Effector memory CD8-positive, alpha-beta T cell (primary cell): ENCODE data around the gene USP16.
"Not testable (repeated sequence)": the region's sequence is repeated elsewhere in the genome, so short reads cannot be mapped to it uniquely, and the experiment has no call there.

Experiments used
- ATAC-seq: fragments of 150-1000 bp; cut with Tn5 transposase; replicated peaks from 2 replicates; pipeline ENCODE4 v1.10.0; 2021; ENCODE audit warnings: mild to moderate bottlenecking, moderate library complexity
- DNase-seq, 3 experiments: peaks; one replicate each; pipeline ENCODE4 v3.0.0; 2021
- H3K27ac Mint-ChIP-seq, 2 donors: one replicate each; pipeline ENCODE4 v1.8.0; 2022; ENCODE audit warnings: mild to moderate bottlenecking in 2 of 2, mixed read lengths in 2 of 2, moderate library complexity in 2 of 2
- H3K27me3 Mint-ChIP-seq, 2 donors: one replicate each; pipeline ENCODE4 v1.8.0; 2022; ENCODE audit warnings: mixed read lengths in 2 of 2
- H3K36me3 Mint-ChIP-seq: one replicate; pipeline ENCODE4 v1.8.0; 2022; ENCODE audit warnings: mild to moderate bottlenecking, moderate library complexity, mixed read lengths; ENCODE audit not compliant: insufficient read depth
- H3K4me1 Mint-ChIP-seq, 2 donors: one replicate each; pipeline ENCODE4 v1.8.0; 2022; ENCODE audit warnings: low read depth in 2 of 2, mixed read lengths in 2 of 2
- H3K4me3 Mint-ChIP-seq, 2 donors: one replicate each; pipeline ENCODE4 v1.8.0; 2022; ENCODE audit warnings: mild to moderate bottlenecking in 2 of 2, mixed read lengths in 2 of 2, moderate library complexity in 2 of 2
- H3K9me3 Mint-ChIP-seq, 2 donors: one replicate each; pipeline ENCODE4 v1.8.0; 2022; ENCODE audit warnings: mixed read lengths in 2 of 2

The USP16 gene

GRCh38 chr21:29053656-29054055 lies 29.2 kb downstream of the USP16 start:
- peak overlapping the region in 1 of 2 donors; percentile 31 for H3K27ac Mint-ChIP-seq
- DNase-seq (no peak), ATAC-seq (no peak)

GRCh38 chr21:29055080-29055479 lies 30.6 kb downstream of the USP16 start:
- DNase-seq (no peak), ATAC-seq (no peak)
- no peak overlapping the region for H3K4me3 Mint-ChIP-seq
- H3K4me1 Mint-ChIP-seq: no peaks in the 10 kb centered on the region
- peaks cover 25% of the 10 kb centered on the region for H3K36me3 Mint-ChIP-seq
- H3K9me3 Mint-ChIP-seq: no peaks in the 10 kb centered on the region
- H3K27ac Mint-ChIP-seq: peak overlapping the region in 1 of 2 donors; percentile 38
- H3K27me3 Mint-ChIP-seq: no peaks in the 10 kb centered on the region

More at GRCh38 chr21:29053656-29054055, 29.2 kb downstream of the USP16 start:
- Mint-ChIP-seq H3K4me3 (no peak overlapping the region), H3K36me3 (peaks cover 22% of the 10 kb centered on the region), H3K9me3 (no peaks in the 10 kb centered on the region), H3K27me3 (no peaks in the 10 kb centered on the region), H3K4me1 (no peaks in the 10 kb centered on the region)

GRCh38 chr21:29056005-29056404 lies 31.5 kb downstream of the USP16 start:
- Mint-ChIP-seq H3K27ac (no peak overlapping the region), H3K9me3 (no peaks in the 10 kb centered on the region), H3K27me3 (no peaks in the 10 kb centered on the region), H3K36me3 (peaks cover 34% of the 10 kb centered on the region), H3K4me3 (no peak overlapping the region), H3K4me1 (no peaks in the 10 kb centered on the region)
- ATAC-seq (no peak), DNase-seq (no peak)

- H3K9me3 Mint-ChIP-seq: no peaks in the 10 kb centered on the region
- ATAC-seq (no peak), DNase-seq (no peak)
- no peak overlapping the region for H3K4me3 Mint-ChIP-seq
- peaks cover 40% of the 10 kb centered on the region for H3K36me3 Mint-ChIP-seq
- no peaks in the 10 kb centered on the region for H3K27me3 Mint-ChIP-seq
- H3K4me1 Mint-ChIP-seq: no peaks in the 10 kb centered on the region
- H3K27ac Mint-ChIP-seq: no peak overlapping the region
Observed at GRCh38 chr21:29056538-29057050, 32.1 kb downstream of the USP16 start.

- H3K9me3 Mint-ChIP-seq: no peaks in the 10 kb centered on the region
- no peaks in the 10 kb centered on the region for H3K4me1 Mint-ChIP-seq
- H3K4me3 Mint-ChIP-seq: no peak overlapping the region
- no peak for ATAC-seq
- H3K27ac Mint-ChIP-seq: no peak overlapping the region
- peaks cover 98% of the 10 kb centered on the region for H3K36me3 Mint-ChIP-seq
- DNase-seq: no peak
- H3K27me3 Mint-ChIP-seq: no peaks in the 10 kb centered on the region
Observed at GRCh38 chr21:29064850-29065481, 40.5 kb downstream of the USP16 start.

- H3K4me1 Mint-ChIP-seq: peaks cover 28 to 31% of the 10 kb centered on the region in 2 donors
Observed at GRCh38 chr21:29072873-29073221, 48.4 kb downstream of the USP16 start.

GRCh38 chr21:29073222-29074006 lies 48.9 kb downstream of the USP16 start, which contains the start of gene CCT8:
CCT8 (minus strand) TSS chr21:29073648; CDS start chr21:29073590, 58 bp downstream.
- Mint-ChIP-seq H3K9me3 (no peaks in the 10 kb centered on the region), H3K27me3 (no peaks in the 10 kb centered on the region), H3K4me3 (peak within 1 kb of the TSS; percentile 99 to 100), H3K4me1 (peaks cover 30 to 37% of the 10 kb centered on the region in 2 donors), H3K36me3 (peaks cover 44% of the 10 kb centered on the region), H3K27ac (peak within 1 kb of the TSS; percentile 97)
- peak; percentile 97 to 99 (median 98) for DNase-seq
- peak; percentile 92 for ATAC-seq

More at GRCh38 chr21:29072873-29073221, 48.4 kb downstream of the USP16 start:
- DNase-seq (no peak), ATAC-seq (no peak)
- H3K36me3 Mint-ChIP-seq: peaks cover 45% of the 10 kb centered on the region
- H3K27me3 Mint-ChIP-seq: no peaks in the 10 kb centered on the region
- no peaks in the 10 kb centered on the region for H3K9me3 Mint-ChIP-seq
- peak overlapping the region; percentile 97 for H3K27ac Mint-ChIP-seq
- peak overlapping the region; percentile 99 to 100 for H3K4me3 Mint-ChIP-seq

- Mint-ChIP-seq H3K27ac (peak overlapping the region; percentile 97), H3K4me1 (peaks cover 34 to 42% of the 10 kb centered on the region in 2 donors), H3K4me3 (peak overlapping the region; percentile 99 to 100), H3K36me3 (peaks cover 38% of the 10 kb centered on the region), H3K9me3 (peaks cover 0 to 4% of the 10 kb centered on the region in 2 donors), H3K27me3 (no peaks in the 10 kb centered on the region)
- ATAC-seq: peak; percentile 12
- no peak for DNase-seq
Observed at GRCh38 chr21:29074007-29074376, 49.5 kb downstream of the USP16 start.

- peak overlapping the region in 1 of 2 donors; percentile 26 for H3K27ac Mint-ChIP-seq
- no peak for ATAC-seq
- no peaks in the 10 kb centered on the region for H3K27me3 Mint-ChIP-seq
- peaks cover 31% of the 10 kb centered on the region for H3K36me3 Mint-ChIP-seq
- H3K9me3 Mint-ChIP-seq: peaks cover 0 to 6% of the 10 kb centered on the region in 2 donors
- peaks cover 41 to 50% of the 10 kb centered on the region in 2 donors for H3K4me1 Mint-ChIP-seq
- peak overlapping the region; percentile 54 to 57 for H3K4me3 Mint-ChIP-seq
- DNase-seq: no peak
Observed at GRCh38 chr21:29074783-29075182, 50.3 kb downstream of the USP16 start.

GRCh38 chr21:29075706-29076466 lies 51.4 kb downstream of the USP16 start:
- H3K4me1 Mint-ChIP-seq: peaks cover 50 to 61% of the 10 kb centered on the region in 2 donors
- H3K9me3 Mint-ChIP-seq: peaks cover 0 to 6% of the 10 kb centered on the region in 2 donors
- peak overlapping the region; percentile 46 to 90 for H3K27ac Mint-ChIP-seq
- no peaks in the 10 kb centered on the region for H3K27me3 Mint-ChIP-seq
- peaks cover 27% of the 10 kb centered on the region for H3K36me3 Mint-ChIP-seq
- no peak for DNase-seq
- peak overlapping the region in 1 of 2 donors; percentile 87 for H3K4me3 Mint-ChIP-seq
- no peak for ATAC-seq

- peak; percentile 62 to 64 (median 63) for DNase-seq
- not testable (repeated sequence) for H3K27me3 Mint-ChIP-seq, H3K9me3 Mint-ChIP-seq, ATAC-seq
- peak overlapping the region; percentile 35 to 90 for H3K27ac Mint-ChIP-seq
- peaks cover 47 to 57% of the 10 kb centered on the region in 2 donors for H3K4me1 Mint-ChIP-seq
- peaks cover 27% of the 10 kb centered on the region for H3K36me3 Mint-ChIP-seq
- peak overlapping the region; percentile 84 to 87 for H3K4me3 Mint-ChIP-seq
Observed at GRCh38 chr21:29076731-29077640, 52.5 kb downstream of the USP16 start.

GRCh38 chr21:29077651-29078090 lies 53.2 kb downstream of the USP16 start:
- Mint-ChIP-seq H3K9me3 (peaks cover 0 to 6% of the 10 kb centered on the region in 2 donors), H3K4me3 (peak overlapping the region; percentile 84 to 87), H3K27ac (peak overlapping the region; percentile 35 to 90), H3K4me1 (peaks cover 41 to 50% of the 10 kb centered on the region in 2 donors), H3K27me3 (no peaks in the 10 kb centered on the region), H3K36me3 (peaks cover 24% of the 10 kb centered on the region)
- no peak for ATAC-seq
- DNase-seq: no peak
